NCI-H510A (cell line): ENCODE results near the gene FIP1L1.

Source experiments
- DNase-seq: peaks from one replicate; lab custom pipeline; 2025; lab: John Stamatoyannopoulos, UW

Gene FIP1L1

DNA sequence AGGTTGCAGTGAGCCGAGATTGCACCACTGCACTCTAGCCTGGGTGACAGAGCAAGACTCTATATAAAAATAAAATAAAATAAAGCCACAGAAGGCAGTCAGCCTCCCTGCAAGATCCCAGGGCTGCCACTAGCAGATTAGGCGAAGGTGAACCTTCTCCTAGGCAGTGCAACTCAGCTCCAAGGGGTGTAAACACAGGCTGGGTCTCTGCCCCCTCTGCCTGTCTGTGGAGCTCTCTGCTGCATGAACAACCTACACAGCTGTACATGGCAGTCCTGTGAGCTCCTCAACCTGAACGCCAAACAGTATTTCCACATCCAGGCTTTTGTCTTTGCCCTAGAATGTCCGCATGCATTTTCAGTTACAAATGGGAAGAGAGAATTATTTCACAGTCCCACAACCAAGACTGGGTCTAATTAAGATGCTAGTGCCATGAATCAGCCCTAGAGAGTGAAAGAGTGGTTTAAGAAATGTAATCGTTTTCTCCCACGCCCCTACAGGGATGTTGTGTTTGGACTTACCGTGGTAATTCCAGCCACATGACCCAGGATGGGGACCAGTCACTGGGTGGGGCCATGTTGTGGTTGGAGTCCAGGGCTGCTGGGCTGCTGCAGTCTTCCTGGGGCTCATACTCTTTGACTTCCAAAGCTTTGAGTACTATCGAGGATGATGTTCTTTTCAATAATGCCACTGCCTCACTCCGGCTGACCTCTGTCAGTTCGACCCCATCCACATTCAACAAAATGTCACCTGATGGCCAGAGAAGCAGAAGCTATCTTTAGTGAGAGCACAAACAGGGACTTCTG lies 99.0 kb downstream of the FIP1L1 start:
- no peak for DNase-seq

DNA sequence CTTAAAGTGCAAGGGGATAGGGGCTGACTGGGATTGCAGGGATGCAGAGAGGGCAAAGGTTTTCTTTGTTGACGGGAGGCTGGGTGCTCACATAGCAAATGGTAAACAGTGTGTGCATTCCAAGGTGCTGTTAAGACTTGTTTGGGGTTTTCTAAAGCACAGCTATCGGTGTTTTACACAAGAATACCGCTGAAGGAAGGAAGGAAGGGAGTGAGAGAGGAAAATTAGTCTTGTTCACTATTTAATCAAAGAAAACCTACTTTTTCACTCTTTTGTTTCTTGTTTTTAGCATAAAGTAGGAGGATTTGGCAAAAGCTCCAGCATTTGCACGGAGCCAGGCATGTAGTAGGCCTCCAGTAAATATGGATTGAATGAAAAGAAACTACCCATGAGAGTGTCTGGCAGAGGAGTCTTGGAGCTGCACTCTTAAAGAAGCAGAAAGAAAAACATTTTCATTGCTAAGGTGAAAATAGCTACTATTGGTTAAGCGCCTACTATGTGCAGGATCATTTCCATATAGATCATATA lies 99.7 kb downstream of the FIP1L1 start:
- DNase-seq = no peak

DNA sequence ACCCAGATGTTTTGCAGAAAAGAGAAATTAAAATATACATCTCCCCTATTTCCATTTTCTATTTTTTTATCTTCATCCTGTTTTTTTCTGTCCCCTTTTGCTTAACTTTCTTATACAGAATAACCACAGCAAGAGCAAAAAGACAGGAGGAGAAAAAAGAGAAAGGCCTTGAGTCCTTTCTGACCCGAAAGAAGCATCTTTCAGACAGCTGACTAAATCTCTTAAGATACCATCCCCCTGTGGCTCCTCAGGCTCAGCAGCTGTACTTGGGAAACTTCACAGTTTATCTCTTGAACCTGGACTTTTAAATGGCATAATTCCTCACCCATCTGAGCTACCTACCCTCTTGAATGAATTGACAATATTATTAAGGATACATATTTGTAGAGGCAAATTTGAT lies 100.2 kb downstream of the FIP1L1 start:
- no peak for DNase-seq

DNA sequence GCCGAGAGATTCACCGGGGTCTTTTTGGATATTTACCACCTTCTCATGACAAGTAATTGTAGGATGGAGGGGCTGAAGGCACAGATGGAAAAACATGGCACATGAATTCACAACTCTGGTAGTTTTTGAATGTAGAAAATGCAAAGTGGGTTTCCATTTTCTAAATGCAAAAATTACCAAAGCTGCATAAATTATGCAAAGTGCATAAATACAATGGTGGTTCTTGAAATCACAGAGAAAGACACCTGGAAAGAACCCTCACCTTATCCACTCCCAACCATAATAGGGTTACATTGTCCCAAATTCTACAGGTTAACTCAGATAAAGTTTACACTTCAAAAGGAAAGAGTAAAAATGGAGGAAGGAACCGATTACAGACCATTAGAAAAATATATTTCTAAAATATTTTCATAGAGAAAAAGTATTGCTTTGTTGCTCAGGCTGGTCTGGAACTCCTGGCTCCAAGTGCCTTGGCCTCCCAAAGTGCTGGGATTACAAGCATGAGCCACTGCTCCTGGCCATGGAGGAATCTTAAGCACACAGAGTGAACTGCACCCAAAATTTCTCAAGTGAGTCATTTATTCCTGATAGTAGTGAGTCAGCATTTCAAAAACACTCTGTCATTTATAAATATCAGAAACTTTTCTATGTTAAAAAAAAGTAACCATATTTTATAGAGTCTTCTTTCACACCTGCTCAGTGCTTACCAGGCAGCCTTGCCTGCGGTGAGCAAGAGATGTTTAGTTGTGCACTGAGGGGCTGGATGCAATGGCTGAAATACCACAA lies 101.4 kb downstream of the FIP1L1 start:
- DNase-seq = no peak

DNA sequence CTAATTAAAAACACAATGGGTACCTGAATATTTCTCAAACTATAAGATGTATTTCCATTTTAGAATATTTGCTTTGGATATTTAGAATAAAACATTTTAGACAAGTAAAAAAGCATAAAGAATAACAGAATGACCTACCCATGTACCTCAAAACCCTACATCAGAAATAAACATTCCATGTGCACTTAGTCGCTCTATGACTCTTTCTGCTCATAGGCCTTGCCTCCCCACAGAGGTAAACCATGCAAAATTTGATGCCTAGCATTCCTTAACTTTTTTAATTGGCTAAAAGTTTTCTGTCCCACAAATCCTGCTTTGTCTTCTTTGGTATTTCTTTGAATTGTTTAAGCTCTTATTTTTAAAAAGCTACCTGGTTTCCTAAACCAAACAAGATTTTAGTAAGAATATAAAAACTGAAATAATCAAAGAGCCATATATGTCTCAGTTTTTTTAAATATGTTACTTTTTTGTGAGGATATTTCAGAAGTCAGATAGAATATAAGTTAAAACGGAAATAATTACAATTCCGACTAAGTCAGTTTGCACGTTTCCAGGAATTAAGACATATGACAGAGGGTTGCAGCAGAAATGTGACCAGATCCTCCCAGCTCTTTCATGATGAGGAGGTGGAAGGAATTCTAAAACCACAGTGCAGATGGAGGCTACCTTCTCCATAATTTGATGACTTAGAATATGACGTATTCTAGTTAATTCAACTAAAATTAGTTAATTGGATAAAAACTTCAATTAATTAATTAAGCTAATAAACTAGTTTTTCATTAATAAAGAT lies 102.5 kb downstream of the FIP1L1 start:
- DNase-seq = no peak

DNA sequence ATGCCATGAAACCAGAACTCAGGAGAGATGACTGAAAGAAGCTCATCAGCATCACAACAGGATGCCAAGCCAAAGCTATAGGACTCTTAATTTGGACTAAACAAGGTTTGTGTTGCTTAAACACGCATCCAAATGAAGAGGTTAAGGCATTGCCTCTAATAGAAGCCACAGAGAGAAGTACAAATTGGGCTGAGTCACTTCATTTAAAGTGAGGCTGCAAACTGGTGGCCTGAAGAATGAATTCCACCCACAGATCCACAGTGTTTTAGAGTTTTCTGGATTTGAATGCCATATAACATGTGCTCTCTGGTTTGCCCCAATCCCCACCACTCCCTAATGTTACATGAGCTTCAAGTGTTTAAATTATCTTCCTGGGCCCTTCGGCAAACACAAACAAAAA lies 103.5 kb downstream of the FIP1L1 start:
- no peak for DNase-seq

DNA sequence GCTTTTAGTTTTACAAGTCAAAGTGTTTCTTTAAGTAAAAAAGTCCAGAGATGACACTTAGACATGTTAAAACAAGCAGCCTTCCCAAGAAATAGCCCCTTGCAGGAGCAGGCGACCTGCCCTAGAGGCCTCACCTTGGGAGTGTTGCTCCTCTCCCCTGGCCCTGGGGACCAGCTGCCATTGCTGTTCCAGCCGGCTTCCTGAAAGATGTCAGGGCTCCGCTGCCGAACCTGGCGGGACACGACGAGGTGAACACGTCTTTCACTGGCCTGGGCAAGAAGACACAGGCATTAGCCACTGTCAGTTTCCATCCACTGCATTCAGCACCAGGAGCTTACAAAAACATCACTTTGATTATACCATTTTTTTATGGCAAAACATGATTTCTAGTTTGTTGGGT lies 104.1 kb downstream of the FIP1L1 start:
- DNase-seq = no peak

DNA sequence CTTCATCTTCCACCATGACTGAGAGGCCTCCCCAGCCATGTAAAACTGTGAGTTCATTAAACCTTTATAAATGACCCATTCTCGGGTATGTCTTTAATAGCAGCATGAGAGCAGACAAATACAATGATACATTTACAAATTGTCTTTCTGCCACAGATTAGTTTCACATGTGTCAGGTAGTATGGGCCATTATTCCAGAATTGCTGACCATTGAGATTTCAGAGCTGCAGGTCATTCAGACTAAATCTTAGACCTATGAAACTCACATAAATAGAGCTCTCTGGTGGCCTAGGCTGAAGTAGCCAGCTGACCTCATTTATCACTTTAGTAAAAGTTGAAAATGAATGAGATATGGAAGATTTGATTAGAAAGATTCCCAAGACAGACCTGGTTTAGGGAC lies 105.8 kb downstream of the FIP1L1 start:
- DNase-seq = no peak

DNA sequence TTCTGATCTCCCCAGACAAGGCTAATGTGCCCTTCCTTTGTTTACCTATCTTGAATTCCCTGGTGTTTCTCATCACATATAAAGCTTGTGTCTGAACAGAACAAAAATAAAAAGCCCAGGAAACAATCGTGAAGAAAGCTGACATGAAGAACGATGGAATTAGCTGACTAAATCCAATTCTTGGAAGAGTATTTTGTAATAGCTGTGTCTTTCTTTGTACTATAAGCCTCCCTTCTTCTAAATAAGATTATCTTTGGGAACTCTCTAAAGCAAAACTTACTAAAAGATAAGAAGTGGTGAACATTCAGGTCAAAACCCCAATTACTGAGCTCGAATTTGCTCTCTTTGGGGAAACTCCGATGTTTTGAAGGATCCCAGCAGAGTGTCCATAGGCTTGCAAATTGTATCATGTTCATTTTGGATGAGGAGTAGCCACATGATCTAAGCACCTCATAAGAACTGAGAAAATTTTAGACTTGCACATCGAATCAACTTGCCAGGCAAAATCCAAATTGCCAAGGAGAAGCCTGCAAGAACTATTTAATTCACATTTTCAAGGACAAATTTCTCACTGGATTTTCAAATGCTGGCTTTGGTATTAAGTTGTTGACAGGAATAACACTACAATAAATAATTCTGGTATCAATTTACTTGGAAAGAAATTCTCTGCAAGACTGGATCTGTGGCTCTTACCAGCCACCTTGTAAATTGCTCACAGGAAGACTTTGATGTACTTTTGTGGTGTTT lies 107.6 kb downstream of the FIP1L1 start:
- no peak for DNase-seq

DNA sequence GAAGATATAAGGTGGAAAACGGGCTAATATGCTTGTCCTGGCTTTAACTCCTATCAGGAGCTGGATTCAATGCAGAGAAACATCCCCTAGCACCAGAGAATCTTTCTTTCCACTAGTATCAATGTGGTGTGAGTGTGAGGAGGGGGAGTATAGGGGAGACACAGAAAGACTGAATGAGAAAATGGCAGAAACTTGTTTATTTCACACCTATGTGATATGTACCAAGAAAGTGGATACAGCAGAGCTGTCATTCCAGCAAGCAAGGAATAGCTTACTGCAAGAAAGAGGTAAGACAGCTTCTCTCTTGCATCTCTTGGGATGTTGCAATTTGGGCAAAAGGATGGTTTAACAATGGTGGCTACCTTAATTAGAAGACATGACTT lies 108.2 kb downstream of the FIP1L1 start:
- DNase-seq = no peak

DNA sequence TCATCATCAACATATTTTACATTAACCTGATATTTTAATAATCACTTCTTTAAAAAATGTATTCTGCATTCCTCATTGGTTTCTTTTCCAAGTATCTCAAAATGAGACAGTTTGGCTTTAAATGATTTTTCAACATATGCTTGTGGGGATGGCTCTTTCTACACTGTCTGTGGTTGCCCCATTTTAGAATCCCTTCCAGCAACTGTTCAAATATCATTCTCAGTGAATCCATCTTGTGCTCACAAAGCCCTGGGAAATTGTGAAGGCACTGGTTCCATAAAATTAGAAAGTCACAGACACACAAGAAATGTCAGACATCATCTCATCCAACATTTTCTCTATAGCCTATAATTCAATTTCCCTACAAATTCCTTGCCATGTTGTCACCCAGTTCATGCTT lies 110.3 kb downstream of the FIP1L1 start:
- DNase-seq = no peak

DNA sequence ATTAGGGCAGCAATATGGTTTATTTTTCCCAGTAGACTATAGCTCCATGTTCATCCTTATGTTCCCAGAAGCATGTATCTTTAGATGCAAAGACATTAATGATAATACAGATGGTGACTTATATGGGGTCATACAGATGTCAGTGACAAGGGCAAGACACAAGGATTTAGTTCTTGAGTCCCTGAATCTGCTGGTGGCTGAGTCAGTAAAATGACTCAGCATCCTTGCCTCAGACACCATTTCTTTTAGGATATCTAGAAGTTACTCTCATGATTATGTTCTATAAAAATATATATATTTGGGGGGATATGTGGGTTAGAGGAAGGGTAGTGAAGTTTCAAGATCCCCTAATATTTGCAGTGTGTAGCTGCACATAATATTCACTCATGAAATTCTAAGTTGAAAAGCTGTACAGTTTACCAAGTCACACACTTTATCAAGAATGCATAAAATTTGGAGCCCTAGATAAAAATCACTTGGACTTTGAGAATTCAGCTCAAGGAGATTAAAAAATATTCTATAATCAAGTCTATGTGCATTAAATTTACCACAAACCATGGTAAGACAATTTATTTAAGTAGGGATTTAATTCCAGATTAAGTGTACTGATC lies 111.9 kb downstream of the FIP1L1 start:
- no peak for DNase-seq

DNA sequence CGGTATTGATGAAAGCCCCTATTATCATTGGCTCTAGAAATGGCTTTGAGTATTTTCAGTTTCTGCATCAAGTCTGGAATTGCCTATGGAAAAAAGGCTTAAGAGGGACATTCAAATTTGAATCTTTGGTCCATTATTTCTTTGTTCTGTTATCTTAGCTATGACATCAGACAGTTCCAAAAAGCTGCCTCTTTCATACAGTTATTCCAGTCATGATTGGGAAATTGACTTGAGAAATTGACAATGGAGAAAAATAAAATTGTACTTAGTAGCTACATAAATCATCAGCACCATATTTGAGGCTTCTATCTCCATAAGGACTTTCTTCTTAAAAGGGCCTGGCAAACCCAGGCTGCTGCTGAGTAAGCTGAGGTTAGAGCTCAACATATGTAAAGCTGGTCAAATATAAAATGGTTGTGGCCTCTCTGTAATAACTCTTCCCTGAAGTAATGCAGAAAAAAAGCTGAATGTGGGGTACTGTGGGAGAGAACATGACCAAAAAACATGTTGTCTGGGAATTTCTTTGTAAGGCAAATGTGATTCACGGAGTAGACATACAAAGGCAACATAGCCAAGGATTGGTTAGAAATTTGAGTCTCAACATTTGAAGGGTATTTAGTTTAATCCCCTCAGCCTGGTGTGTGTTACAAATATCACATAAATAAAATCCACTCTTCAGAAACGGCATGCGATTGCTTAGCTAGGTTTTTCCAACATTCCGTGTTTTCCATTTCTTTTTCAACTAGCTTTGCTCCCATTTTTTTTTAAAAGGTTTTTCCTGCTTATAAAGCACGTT lies 112.9 kb downstream of the FIP1L1 start:
- no peak for DNase-seq

DNA sequence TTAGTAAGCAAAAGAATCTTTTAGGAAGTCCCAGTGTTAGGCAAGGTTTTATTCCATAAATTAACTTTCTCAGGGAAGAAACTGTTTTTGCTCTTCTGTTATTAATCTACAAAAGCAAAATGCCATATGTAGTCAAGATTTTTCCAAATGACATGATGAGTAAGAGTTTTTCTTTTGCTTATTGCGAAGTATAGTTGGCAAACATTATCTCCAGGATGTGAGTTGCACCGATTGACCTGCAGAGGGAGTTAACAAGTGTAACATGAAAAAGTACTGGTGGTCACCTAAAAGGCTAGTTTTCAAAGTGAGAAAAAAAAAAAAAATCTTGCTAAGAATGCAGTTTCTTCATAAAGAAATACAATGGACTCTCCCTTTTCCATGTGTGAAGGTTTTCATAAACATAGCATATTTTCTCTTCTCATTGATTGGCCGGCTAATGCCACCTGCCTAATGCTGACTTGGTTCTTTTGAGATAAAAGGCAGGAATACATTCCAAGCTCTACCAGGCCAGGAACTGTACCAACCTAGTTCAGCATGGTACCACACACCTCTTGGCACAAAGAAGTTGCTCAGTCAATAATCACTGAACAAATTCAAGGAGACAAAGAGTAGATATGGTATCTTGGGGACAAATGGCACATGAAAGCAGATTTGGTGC lies 113.7 kb downstream of the FIP1L1 start:
- peak; percentile 1 for DNase-seq

DNA sequence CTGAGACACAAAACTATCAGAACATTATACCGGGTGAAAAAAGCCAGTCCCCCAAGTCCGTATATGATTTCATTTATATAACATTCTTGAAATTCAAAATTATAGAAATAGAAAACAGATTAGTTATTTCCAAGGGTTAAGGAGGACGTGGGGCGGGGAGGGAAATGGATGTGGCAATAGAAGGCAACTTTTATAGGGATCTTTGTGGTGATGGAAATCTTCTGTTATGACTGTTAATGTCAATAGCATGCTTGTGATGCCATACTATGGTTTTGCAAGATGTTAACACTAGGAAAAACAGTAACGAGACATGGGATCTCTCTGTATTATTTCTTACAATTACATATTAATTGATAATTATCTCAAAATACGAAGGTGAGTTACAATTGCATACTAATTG lies 117.4 kb downstream of the FIP1L1 start:
- DNase-seq = no peak

DNA sequence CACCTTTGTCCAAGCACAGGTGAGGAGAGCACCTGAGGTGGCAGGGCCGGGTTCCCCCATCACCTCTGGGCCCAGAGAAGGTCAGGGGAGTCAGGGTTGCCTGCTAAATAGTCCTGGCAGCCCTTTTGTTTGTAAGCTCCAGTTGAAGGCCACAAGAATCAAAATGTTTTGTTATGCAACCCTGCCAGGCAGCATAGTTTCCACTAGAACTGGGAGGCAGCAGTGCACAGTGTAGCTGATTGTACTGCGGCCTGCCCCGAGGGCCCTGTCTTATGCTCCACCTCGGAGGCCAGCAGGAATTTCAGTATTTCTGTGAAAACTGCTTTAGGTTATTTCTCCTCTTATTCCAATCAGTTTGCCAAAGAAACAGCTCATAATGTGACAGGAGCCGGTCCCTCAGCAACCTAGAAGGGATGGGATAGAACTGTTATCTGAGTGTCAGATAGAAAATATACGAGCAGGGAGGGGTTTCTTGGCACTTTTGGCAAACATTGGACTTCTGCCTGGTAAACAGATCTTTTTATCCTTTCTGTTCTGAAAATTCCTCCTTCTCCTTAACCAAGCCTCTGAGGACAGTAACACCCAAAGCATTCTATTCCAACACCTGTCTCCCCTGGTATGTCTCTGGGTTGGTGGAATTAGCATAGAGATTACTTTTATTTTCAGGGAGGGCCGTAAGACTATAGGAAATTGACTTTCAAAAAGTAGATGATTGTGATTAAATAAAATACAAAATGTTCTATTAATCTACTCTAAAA lies 120.2 kb downstream of the FIP1L1 start:
- no peak for DNase-seq

DNA sequence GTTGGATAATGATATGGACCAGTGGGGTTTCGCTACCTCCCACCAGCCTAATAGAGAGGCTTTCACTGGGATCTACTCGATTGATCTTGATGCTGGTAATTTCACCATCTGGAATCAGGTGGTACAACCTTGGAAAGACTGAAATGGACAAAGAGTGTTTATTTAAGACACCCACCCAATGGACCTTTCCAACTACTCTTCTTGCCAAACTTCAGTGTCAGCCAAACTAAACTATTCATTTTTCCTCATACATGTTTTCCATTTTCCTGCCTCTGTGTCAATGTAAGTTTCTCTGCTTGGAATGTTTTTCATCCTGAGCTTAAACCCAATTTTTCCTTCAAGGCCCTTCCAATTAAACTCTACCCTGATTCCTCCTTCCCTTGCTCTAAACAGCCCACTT lies 121.3 kb downstream of the FIP1L1 start:
- DNase-seq = no peak

DNA sequence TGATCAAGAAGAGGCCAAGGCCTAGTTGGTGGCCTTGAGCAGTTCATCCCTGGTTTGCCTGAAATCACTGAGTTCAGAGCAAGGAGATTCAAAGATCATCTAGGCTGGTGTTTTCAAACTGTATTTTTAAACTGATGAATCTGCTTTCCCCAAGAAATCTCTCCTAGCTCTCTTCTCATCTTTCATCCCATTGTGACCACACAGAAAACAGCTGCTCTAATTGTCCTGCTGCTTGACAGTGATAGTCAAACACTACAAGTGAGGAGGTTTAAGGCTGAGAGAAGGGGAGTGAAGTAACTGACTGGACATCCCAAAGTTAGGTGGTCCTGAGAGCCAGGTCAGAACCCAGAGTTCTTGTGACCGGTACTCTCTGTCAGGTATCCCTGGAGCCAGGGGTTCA lies 122.3 kb downstream of the FIP1L1 start:
- DNase-seq = no peak

DNA sequence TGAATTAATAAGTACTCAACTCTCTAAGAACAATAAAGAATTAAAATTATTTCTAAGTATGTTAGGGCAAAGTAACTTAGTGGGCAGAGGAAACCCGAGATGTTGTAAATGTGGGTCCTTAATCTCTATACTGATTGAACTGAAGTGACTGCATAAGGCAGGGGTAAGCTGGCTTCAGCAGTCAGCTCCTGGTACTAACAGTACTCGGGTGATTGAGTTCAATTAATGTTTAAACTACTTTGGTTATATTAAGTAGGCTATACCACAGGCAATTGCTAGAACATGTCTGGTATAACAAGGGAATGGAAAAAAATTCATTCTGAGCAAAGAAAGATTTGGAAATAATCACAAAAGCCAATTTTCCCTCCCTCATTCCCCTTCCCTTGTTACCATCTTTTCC lies 123.1 kb downstream of the FIP1L1 start:
- no peak for DNase-seq
